ENCODE measurements around the gene GSG1L2.

Gene GSG1L2

GRCh38 chr17:9760266-9760665 is 61.6 kb downstream of the GSG1L2 start:
- Histone ChIP-seq H3K27me3 (ENCODE audit: control insufficient read depth in 1 of 2, insufficient read depth in 2 of 2, low read length in 2 of 2) (no peaks in the 10 kb centered on the region), H3K36me3 (ENCODE audit: insufficient read depth, low read length) (no peaks in the 10 kb centered on the region), H3K9ac (ENCODE audit: low read length) (no peak overlapping the region), H3K27ac (ENCODE audit: low read depth, low read length) (no peak overlapping the region), H3K9me3 (ENCODE audit: low read length) (no peaks in the 10 kb centered on the region), H3K4me1 (ENCODE audit: insufficient read depth, low read length) (no peaks in the 10 kb centered on the region), H3K4me3 (ENCODE audit: low read depth in 1 of 2, low read length in 2 of 2) (no peak overlapping the region)

- H3K27me3 ChIP-seq (ENCODE audit: control insufficient read depth in 1 of 2, insufficient read depth in 2 of 2, low read length in 2 of 2) = no peaks in the 10 kb centered on the region
- H3K27ac ChIP-seq (ENCODE audit: low read depth, low read length) = no peak overlapping the region
- H3K4me1 ChIP-seq (ENCODE audit: insufficient read depth, low read length) = no peaks in the 10 kb centered on the region
- H3K9ac ChIP-seq (ENCODE audit: low read length) = no peak overlapping the region
- no peaks in the 10 kb centered on the region for H3K9me3 ChIP-seq (ENCODE audit: low read length)
- H3K36me3 ChIP-seq (ENCODE audit: insufficient read depth, low read length) = no peaks in the 10 kb centered on the region
- H3K4me3 ChIP-seq (ENCODE audit: low read depth in 1 of 2, low read length in 2 of 2) = no peak overlapping the region
Measured at GRCh38 chr17:9755083-9755482, 66.8 kb downstream of the GSG1L2 start.

Data from muscle layer of colon (tissue), 2 donors.